H1 (cell line): ENCODE data around the gene RNU6-1. TPM values are rescaled to one million over a fixed set of nuclear protein-coding genes. Genes with fewer than 3 reads are reported as not detected.

ENCODE experiments used
- CTCF ChIA-PET: fragments of 300-600 bp; sonication (Branson Sonifier 250); formaldehyde crosslinking; loops from one replicate; lab custom pipeline; 2021; ENCODE audit not compliant: partially characterized antibody; lab: Charles Lee
- POLR2A ChIA-PET: fragments of 300-600 bp; sonication (Branson Sonifier 250); formaldehyde crosslinking; loops from one replicate; lab custom pipeline; 2021; ENCODE audit warnings: inconsistent platforms; ENCODE audit not compliant: partially characterized antibody; lab: Charles Lee
- DNase-seq, 2 experiments: peaks; one replicate each; pipeline versions ENCODE4 v3.0.0 to v3.0.0-alpha.2; 2010 to 2022; ENCODE audit warnings: low spot score in 2 of 2, low read depth in 1 of 2, mixed read lengths in 1 of 2
- FAIRE-seq: peaks from 2 replicates; lab custom pipeline; 2011; peaks lifted over from hg19 to GRCh38; lab: Jason Lieb, UNC
- H2AFZ ChIP-seq: 2 replicates; pipeline ENCODE4 v1.8.1; 2012; ENCODE audit warnings: low read length, inconsistent platforms
- H2AK5ac ChIP-seq: 2 replicates; pipeline ENCODE4 v1.6.1; 2013; ENCODE audit warnings: low read depth, low read length
- H2BK120ac ChIP-seq: replicated peaks from 2 replicates; pipeline ENCODE3; 2013; ENCODE audit warnings: low read depth, low read length, inconsistent platforms
- H2BK12ac ChIP-seq: 2 replicates; pipeline ENCODE4 v1.6.1; 2013; ENCODE audit warnings: low read depth, low read length
- H2BK15ac ChIP-seq: 2 replicates; pipeline ENCODE4 v1.6.1; 2013; ENCODE audit warnings: low read length
- H2BK20ac ChIP-seq: 2 replicates; pipeline ENCODE4 v1.6.1; 2013; ENCODE audit warnings: low read length
- H2BK5ac ChIP-seq: 2 replicates; pipeline ENCODE4 v1.6.1; 2013; ENCODE audit warnings: low read depth, low read length
- H3K14ac ChIP-seq: 2 replicates; pipeline ENCODE4 v1.6.1; 2013; ENCODE audit warnings: inconsistent platforms; ENCODE audit not compliant: insufficient read length
- H3K18ac ChIP-seq: 2 replicates; pipeline ENCODE4 v1.6.1; 2013; ENCODE audit warnings: low read length; ENCODE audit errors: extremely low read depth
- H3K23ac ChIP-seq: 2 replicates; pipeline ENCODE4 v1.6.1; 2013; ENCODE audit warnings: inconsistent platforms; ENCODE audit not compliant: insufficient read length
- H3K23me2 ChIP-seq: 2 replicates; pipeline ENCODE4 v1.6.1; 2013; ENCODE audit warnings: low read depth, low read length
- H3K27ac ChIP-seq: 2 replicates; pipeline ENCODE4 v1.6.1; 2011; ENCODE audit warnings: low read depth, low read length, inconsistent platforms
- H3K27me3 ChIP-seq, 4 experiments: replicated peaks in 1 of 4; 1 replicate in 1 of 4; 2 replicates in 3 of 4; pipeline versions ENCODE4 v1.6.1 to v1.8.1; 2011 to 2013; ENCODE audit warnings: low read length in 3 of 4, mild to moderate bottlenecking in 3 of 4, inconsistent platforms in 2 of 4, mixed read lengths in 2 of 4, moderate library complexity in 1 of 4; ENCODE audit not compliant: control insufficient read depth in 3 of 4, insufficient read depth in 3 of 4; ENCODE audit errors: extremely low read depth in 1 of 4
- H3K36me3 ChIP-seq, 4 experiments: 2 replicates each; pipeline versions ENCODE4 v1.6.1 to v1.8.1; 2011 to 2013; ENCODE audit warnings: mild to moderate bottlenecking in 4 of 4, low read length in 3 of 4, moderate library complexity in 2 of 4, control low read depth in 1 of 4, inconsistent platforms in 1 of 4; ENCODE audit not compliant: insufficient read depth in 4 of 4, control insufficient read depth in 2 of 4
- H3K4ac ChIP-seq: replicated peaks from 2 replicates; pipeline ENCODE3; 2013; ENCODE audit warnings: low read length, low read depth, mixed read lengths, inconsistent platforms; ENCODE audit not compliant: insufficient read length
- H3K4me1 ChIP-seq, 4 experiments: replicated peaks in 1 of 4; 1 replicate in 1 of 4; 2 replicates in 3 of 4; pipeline versions ENCODE4 v1.6.1 to v1.8.1; 2011 to 2013; ENCODE audit warnings: low read length in 3 of 4, inconsistent platforms in 2 of 4, mixed read lengths in 1 of 4; ENCODE audit not compliant: insufficient read depth in 4 of 4, control insufficient read depth in 3 of 4
- H3K4me2 ChIP-seq, 2 experiments: 2 replicates each; pipeline versions ENCODE4 v1.6.1 to v1.8.1; 2011 to 2013; ENCODE audit warnings: low read depth in 2 of 2, low read length in 2 of 2, control low read depth in 1 of 2, inconsistent platforms in 1 of 2, mild to moderate bottlenecking in 1 of 2; ENCODE audit not compliant: insufficient read depth in 1 of 2
- H3K4me3 ChIP-seq, 4 experiments: fragments of 200-600, 300-600 bp in 1 of 4; sonication (generic), shearing (Covaris generic), sonication (Bioruptor Twin) in 1 of 4; 2 replicates each; pipeline versions ENCODE4 v1.5.1 to v1.8.1; 2011 to 2016; ENCODE audit warnings: low read length in 4 of 4, low read depth in 3 of 4, control low read depth in 2 of 4, inconsistent platforms in 2 of 4, mild to moderate bottlenecking in 2 of 4, mixed read lengths in 1 of 4, moderate library complexity in 1 of 4; ENCODE audit not compliant: insufficient read depth in 2 of 4; ENCODE audit errors: extremely low read depth in 1 of 4
- H3K56ac ChIP-seq: replicated peaks from 2 replicates; pipeline ENCODE3; 2013; ENCODE audit warnings: low read depth, mild to moderate bottlenecking, mixed read lengths, low read length, inconsistent platforms; ENCODE audit not compliant: insufficient read length
- H3K79me1 ChIP-seq: 2 replicates; pipeline ENCODE4 v1.6.1; 2013; ENCODE audit warnings: low read depth, low read length, control low read depth
- H3K79me2 ChIP-seq, 2 experiments: 2 replicates each; pipeline versions ENCODE4 v1.6.1 to v1.8.1; 2012 to 2013; ENCODE audit warnings: low read length in 2 of 2, mild to moderate bottlenecking in 2 of 2, inconsistent platforms in 1 of 2; ENCODE audit not compliant: insufficient read depth in 2 of 2, control insufficient read depth in 1 of 2
- H3K9ac ChIP-seq, 4 experiments: replicated peaks in 1 of 4; 1 replicate in 1 of 4; 2 replicates in 3 of 4; pipeline versions ENCODE4 v1.6.1 to v1.8.1; 2011 to 2013; ENCODE audit warnings: low read depth in 3 of 4, low read length in 3 of 4, control low read depth in 2 of 4, mild to moderate bottlenecking in 2 of 4, moderate library complexity in 2 of 4, inconsistent platforms in 1 of 4; ENCODE audit errors: extremely low read depth in 1 of 4
- H3K9me3 ChIP-seq, 2 experiments: 2 replicates each; pipeline versions ENCODE4 v1.6.1 to v1.8.1; 2012 to 2013; ENCODE audit warnings: mild to moderate bottlenecking in 2 of 2, moderate library complexity in 2 of 2, control low read depth in 1 of 2, inconsistent platforms in 1 of 2, low read depth in 1 of 2, low read length in 1 of 2, mixed read lengths in 1 of 2; ENCODE audit not compliant: insufficient read depth in 2 of 2
- H4K20me1 ChIP-seq, 2 experiments: replicated peaks in 1 of 2; 2 replicates each; pipeline versions ENCODE3 to v1.8.1; 2011 to 2013; ENCODE audit warnings: inconsistent platforms in 2 of 2, low read length in 2 of 2, mild to moderate bottlenecking in 1 of 2; ENCODE audit not compliant: insufficient read depth in 2 of 2, control insufficient read depth in 1 of 2
- H4K5ac ChIP-seq: 2 replicates; pipeline ENCODE4 v1.6.1; 2013; ENCODE audit warnings: low read length, low read depth, mixed read lengths, inconsistent platforms; ENCODE audit not compliant: insufficient read length
- H4K8ac ChIP-seq: 2 replicates; pipeline ENCODE4 v1.8.0; 2013; ENCODE audit warnings: mild to moderate bottlenecking, moderate library complexity, low read length, inconsistent platforms; ENCODE audit not compliant: insufficient read depth; ENCODE audit errors: extremely low read depth
- H4K91ac ChIP-seq: replicated peaks from 2 replicates; pipeline ENCODE3; 2013; ENCODE audit warnings: low read length, mixed read lengths, inconsistent platforms; ENCODE audit not compliant: insufficient read length
- ASH2L ChIP-seq: fragments of 200-600, 300-600 bp; sonication (generic); IDR thresholded peaks from one replicate; pipeline ENCODE4 v1.7.1; 2017; ENCODE audit warnings: low read length
- EGR1 ChIP-seq: IDR thresholded peaks from 2 replicates; pipeline ENCODE4 v1.6.1; 2011; ENCODE audit warnings: low read depth, low read length, borderline replicate concordance
- HDAC2 ChIP-seq, 2 experiments: fragments of 300-600 bp in 1 of 2; sonication (generic) in 1 of 2; IDR thresholded peaks; 2 replicates each; pipeline ENCODE4 v1.6.1; 2011 to 2012; ENCODE audit warnings: low read depth in 2 of 2, low read length in 2 of 2, mild to moderate bottlenecking in 2 of 2, moderate library complexity in 2 of 2, borderline replicate concordance in 1 of 2, inconsistent platforms in 1 of 2
- PHF8 ChIP-seq: fragments of 200-600 bp; sonication (generic); conservative IDR thresholded peaks from 2 replicates; pipeline ENCODE4 v1.7.1; 2012; ENCODE audit warnings: low read depth, mild to moderate bottlenecking, inconsistent platforms, low read length, moderate library complexity
- RBBP5 ChIP-seq: IDR thresholded peaks from 2 replicates; pipeline ENCODE4 v1.7.1; 2012; ENCODE audit warnings: low read depth, mild to moderate bottlenecking, inconsistent platforms, low read length, moderate library complexity, borderline replicate concordance
- SAP30 ChIP-seq: fragments of 300-600 bp; sonication (generic); IDR thresholded peaks from 2 replicates; pipeline ENCODE4 v1.7.1; 2012; ENCODE audit warnings: low read length, moderate library complexity, mild to moderate bottlenecking, inconsistent platforms; ENCODE audit not compliant: insufficient read depth, insufficient replicate concordance
- SIRT6 ChIP-seq: IDR thresholded peaks from one replicate; pipeline ENCODE4 v1.7.1; 2012; ENCODE audit warnings: low read length, inconsistent platforms
- SP2 ChIP-seq: IDR thresholded peaks from 2 replicates; pipeline ENCODE4 v1.6.1; 2012; ENCODE audit warnings: mild to moderate bottlenecking, low read length, inconsistent platforms
- TAF1 ChIP-seq: IDR thresholded peaks from 2 replicates; pipeline ENCODE4 v1.6.1; 2011; ENCODE audit warnings: mild to moderate bottlenecking, low read depth, low read length
- WGBS, 2 experiments: shearing (Covaris generic) in 1 of 2; methylation state at CpG; one replicate each; pipeline versions ENCODE4 v1.1.6 to v1.1.7; 2013 to 2015; ENCODE audit warnings: low lambda C conversion rate in 2 of 2, mixed read lengths in 2 of 2, inconsistent platforms in 1 of 2, low coverage in 1 of 2, missing lambda C conversion rate in 1 of 2; ENCODE audit not compliant: insufficient replicate concordance in 2 of 2, insufficient coverage in 1 of 2, insufficient read length in 1 of 2; ENCODE audit errors: extremely low coverage in 1 of 2, missing lambda C conversion rate in 1 of 2; 5-methylcytosine and 5-hydroxymethylcytosine counted together
- polyA plus RNA-seq, 7 experiments: library from polyadenylated mRNA; depleted of rRNA in 3 of 7; stranded (reverse) in 5 of 7; unstranded in 2 of 7; fragments of >200 nt in 5 of 7; fragments of 200-250 nt in 2 of 7; gene quantifications; 1 replicate in 5 of 7; 2 replicates in 1 of 7; 4 replicates in 1 of 7; pipeline versions ENCODE4 v1.2.1 to v1.2.3, GENCODE V29; 2011 to 2013; ENCODE audit warnings: missing spikeins in 2 of 7, mixed read lengths in 2 of 7
- total RNA-seq: library from RNA; stranded (reverse); fragmentation: NEBNext Ultra II Directional; extraction: Animal tissue kit (Norgen Biotek cat#: 25700); gene quantifications from 2 replicates; pipeline ENCODE4 v1.2.1, GENCODE V29; 2021
- TF ChIP-seq, protein P1 (sequence below): IDR thresholded peaks from 2 replicates; pipeline ENCODE4 v1.6.1; 2011; ENCODE audit warnings: low read depth, mild to moderate bottlenecking, low read length; ENCODE audit not compliant: insufficient read depth

Gene RNU6-1
- total and polyA plus RNA-seq, 2 of the 8 experiments (the other 6 are each of a cell fraction or from before 2014, with no cell fraction given) = not detected

DNA sequence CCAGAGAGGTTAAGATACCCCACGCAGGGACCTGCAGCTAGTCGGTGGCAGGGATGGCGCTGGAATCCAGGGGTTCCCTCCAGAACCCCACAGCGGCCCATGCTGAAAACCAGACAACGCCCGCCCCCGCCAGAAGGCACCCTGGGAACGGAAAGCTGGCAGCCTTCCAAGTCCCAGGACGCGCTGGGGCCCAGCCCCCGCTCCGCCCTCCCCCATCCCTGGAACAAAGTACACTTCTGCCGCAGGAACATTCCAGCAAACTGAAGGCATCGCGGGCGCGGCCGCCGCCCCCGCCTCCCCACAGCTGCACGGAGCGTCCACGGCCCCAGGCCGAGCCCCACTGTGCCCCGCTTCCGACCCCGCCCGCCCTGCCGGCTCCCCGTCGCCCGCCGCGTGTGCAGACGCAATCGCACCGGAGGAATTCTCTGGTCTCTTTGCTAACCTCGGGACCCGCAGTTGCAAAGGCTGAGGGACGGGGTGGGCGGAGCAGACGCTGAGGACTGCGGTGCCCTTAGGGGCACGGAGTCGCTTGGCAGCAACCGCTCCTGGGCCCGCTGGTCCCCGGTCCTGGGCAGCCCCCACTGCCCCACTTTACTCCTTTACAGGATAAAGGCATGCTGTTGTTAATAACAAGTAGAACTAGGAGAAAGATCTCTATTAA lies 44.8 kb upstream of the RNU6-1 start:
- no peak overlapping the region for H3K27ac ChIP-seq
- H3K56ac ChIP-seq = no peak overlapping the region
- H4K5ac ChIP-seq = no peak overlapping the region
- peaks cover 0 to 8% (median 2%) of the 10 kb centered on the region in 4 experiments; a peak in 2 of 7 replicates for H3K27me3 ChIP-seq
- H3K79me1 ChIP-seq = no peaks in the 10 kb centered on the region
- WGBS, 2 experiments = 6% methylated on average over 28 of the region's 48 CpGs; no CpG with 5 or more reads in 1 of the 2 experiments
- peak; percentile 33 to 81 for DNase-seq
- H3K9me3 ChIP-seq = no peaks in the 10 kb centered on the region
- no peak overlapping the region for H2BK12ac ChIP-seq
- peak overlapping the region; percentile 61 to 66 for H3K4me2 ChIP-seq
- H3K14ac ChIP-seq = no peak overlapping the region
- peak overlapping the region; percentile 41 to 62 (median 46) for H3K4me3 ChIP-seq
- CTCF ChIA-PET = interaction anchor here (1.4 to 1.6 kb wide), 3 partner anchors 21 to 270 kb away, joined by 4 to 8 read pairs (median 5); no protein-coding TSS in a partner anchor
- H4K91ac ChIP-seq = no peak overlapping the region
- no peak overlapping the region for H2AK5ac ChIP-seq
- H3K79me2 ChIP-seq = no peaks in the 10 kb centered on the region
- no peaks in the 10 kb centered on the region for H4K20me1 ChIP-seq
- H3K4me1 ChIP-seq = peaks cover 3 to 8% (median 6%) of the 10 kb centered on the region in 4 experiments; a peak in 6 of 7 replicates
- peaks cover 2% of the 10 kb centered on the region; the same call in 1 of the 2 replicates for H3K23me2 ChIP-seq
- 0 out of 2 replicates have a peak overlapping the region, but pooled peaks have one; percentile 43 for H2AFZ ChIP-seq
- no peak overlapping the region for H2BK15ac ChIP-seq
- H3K4ac ChIP-seq = no peak overlapping the region
- FAIRE-seq = no peak
- POLR2A ChIA-PET = interaction anchor here (1.2 to 2.3 kb wide), 4 partner anchors 10 to 170 kb away, joined by 3 to 10 read pairs (median 6); no protein-coding TSS in a partner anchor
- H3K9ac ChIP-seq = peak overlapping the region in 1 of 4 experiments; percentile 61; a peak in 5 of 7 replicates
- H2BK20ac ChIP-seq = no peak overlapping the region
- no peak overlapping the region for H2BK120ac ChIP-seq
- H3K23ac ChIP-seq = no peak overlapping the region
- no peak overlapping the region for H3K18ac ChIP-seq
- H4K8ac ChIP-seq = peak overlapping the region; percentile 62; the same call in 1 of the 2 replicates
- no peak overlapping the region; the same call in 1 of the 2 replicates for H2BK5ac ChIP-seq
- no peaks in the 10 kb centered on the region for H3K36me3 ChIP-seq
- TF ChIP-seq PHF8 (peak; percentile 60), SP2 (no peak), ASH2L (peak; percentile 84), SIRT6 (no peak), SAP30 (no peak), RBBP5 (peak; percentile 48; the same call in 1 of the 2 replicates), HDAC2 (IDR thresholded peaks at IDR 0.05; ENCODE audit: borderline replicate concordance in 1 of 2, low read depth in 2 of 2, low read length in 2 of 2) (no peak), EGR1 (peak; percentile 64; the same call in 1 of the 2 replicates), TAF1 (peak; percentile 55)
- TF ChIP-seq, protein P1, sequence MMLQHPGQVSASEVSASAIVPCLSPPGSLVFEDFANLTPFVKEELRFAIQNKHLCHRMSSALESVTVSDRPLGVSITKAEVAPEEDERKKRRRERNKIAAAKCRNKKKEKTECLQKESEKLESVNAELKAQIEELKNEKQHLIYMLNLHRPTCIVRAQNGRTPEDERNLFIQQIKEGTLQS = no peak
